SK-MEL-5 (cell line): ENCODE results near the gene NADK. TPM values are rescaled to one million over a fixed set of nuclear protein-coding genes. Genes with fewer than 3 reads are reported as not detected.
"Not testable (repeated sequence)": the region's sequence is repeated elsewhere in the genome, so short reads cannot be mapped to it uniquely, and the experiment has no call there.

Source experiments
- DNase-seq: peaks from one replicate; pipeline ENCODE4 v3.0.0-alpha.2; 2016; ENCODE audit warnings: low read depth, low spot score
- in situ Hi-C: cut with HindIII; loops from 2 replicates; pipeline ENCODE4 v1.10.0; 2016; ENCODE audit warnings: low sequenced_read_pairs, high pct_unique_total_duplicates, low pct_unique_long_range_greater_than_20kb
- total RNA-seq: library from RNA; depleted of rRNA; stranded (reverse); fragments of >200 nt; shearing (Covaris generic); gene quantifications from 2 replicates; pipeline ENCODE4 v1.2.3, GENCODE V29; 2014

Gene NADK
- total RNA-seq, 1 experiment from 2014 or later: 33.4 TPM

DNA sequence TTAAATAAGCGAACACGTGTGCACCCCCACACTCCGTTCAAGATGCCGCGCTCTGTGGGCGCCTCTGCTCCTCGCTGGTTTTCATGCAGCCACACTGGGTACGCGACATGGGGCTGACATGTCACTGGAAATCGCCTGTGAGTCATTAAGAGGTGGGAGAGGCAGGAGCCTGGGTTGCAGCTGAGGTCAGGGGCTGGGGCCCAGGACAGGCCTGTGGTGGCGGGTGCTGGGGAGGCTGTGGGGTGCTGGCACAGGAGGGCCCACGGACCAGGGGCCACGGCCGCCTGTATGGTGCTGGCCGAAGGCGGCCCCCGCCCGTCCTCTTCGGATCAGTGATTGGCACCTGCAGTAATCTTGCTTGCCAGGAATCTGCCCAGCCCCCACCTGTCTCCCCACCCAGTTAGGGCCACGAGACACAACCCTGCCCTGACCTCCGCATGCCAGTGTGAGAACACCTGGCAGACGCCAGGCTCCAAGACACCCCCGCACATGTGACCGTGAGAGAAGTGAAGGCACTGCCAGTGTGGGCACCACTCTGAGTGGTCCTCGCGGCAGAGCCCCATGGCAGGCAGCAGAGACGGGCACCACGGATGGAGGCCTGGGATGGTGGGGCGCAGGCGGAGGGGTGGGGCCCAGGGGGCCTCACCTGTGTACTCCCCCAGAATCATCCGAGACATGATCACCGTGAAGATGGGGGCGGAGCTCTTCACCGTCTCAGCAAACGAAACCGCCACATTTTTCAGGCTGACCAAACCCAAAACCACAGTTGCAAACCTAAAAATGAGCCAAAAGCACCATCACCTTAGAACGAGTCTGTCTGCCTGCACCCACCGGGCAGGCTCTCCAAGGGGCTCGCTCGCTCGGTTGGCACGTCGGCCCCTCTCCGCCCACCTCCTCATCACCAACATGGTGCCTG lies 40.3 kb downstream of the NADK start:
- in situ Hi-C loops, DNase-seq: not testable (repeated sequence)

DNA sequence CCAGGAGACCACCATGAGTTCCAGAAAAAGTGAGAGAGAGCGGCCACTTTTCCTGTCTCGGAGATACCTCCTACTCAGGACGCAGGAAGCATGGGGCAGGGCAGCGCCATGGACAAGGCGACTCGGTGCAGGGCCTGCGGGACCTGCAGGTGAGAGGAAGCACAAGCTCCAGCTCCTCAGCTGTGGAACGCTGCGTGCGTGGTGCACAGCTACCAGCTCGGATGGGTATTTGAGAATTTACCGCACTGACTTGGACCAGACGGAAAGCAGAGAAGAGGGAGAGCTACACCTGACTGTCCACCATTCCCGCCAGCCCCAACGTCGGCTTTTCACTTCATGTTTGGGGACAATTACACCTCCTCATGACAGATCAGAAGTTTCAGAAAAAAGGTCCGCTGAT lies 45.9 kb downstream of the NADK start:
- in situ Hi-C loops: no loop called here
- no peak for DNase-seq

DNA sequence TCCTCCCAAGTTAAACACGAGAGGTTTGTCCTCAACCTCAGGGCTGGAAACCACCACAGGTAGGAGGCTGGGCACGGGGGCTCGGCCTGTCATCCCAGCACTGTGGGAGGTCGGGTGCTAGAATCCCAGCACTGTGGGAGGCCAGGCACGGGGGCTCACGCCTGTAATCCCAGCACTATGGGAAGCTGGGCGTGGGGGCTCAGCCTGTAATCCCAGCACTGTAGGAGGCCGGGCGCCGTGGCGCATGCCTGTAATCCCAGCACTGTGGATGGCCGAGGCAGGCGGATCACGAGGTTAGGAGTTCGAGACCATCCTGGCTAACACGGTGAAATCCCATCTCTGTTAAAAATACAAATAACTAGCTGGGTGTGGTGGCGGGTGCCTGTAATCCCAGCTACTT lies 47.4 kb downstream of the NADK start:
- no peak for DNase-seq
- in situ Hi-C loops: no loop called here

DNA sequence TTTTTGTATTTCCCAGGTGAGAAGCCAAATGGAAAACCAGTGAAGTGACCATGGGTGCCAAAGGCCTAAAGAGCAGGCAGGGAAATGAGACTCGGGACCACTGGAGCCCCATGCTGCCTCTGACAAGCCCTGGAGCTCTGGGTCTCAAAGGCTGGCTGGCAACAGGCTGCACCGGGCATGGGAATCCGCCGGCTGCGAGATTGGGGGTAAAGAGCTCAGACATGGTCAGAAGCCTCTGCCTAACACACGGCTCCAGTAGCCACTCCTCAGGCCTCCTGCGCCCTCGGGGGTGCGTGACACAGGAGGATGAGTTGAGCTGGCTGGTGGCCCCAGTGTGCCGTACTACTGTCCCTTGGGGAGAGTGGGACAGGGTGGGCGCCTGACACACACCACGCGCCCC lies 48.0 kb downstream of the NADK start:
- DNase-seq, in situ Hi-C loops: not testable (repeated sequence)

DNA sequence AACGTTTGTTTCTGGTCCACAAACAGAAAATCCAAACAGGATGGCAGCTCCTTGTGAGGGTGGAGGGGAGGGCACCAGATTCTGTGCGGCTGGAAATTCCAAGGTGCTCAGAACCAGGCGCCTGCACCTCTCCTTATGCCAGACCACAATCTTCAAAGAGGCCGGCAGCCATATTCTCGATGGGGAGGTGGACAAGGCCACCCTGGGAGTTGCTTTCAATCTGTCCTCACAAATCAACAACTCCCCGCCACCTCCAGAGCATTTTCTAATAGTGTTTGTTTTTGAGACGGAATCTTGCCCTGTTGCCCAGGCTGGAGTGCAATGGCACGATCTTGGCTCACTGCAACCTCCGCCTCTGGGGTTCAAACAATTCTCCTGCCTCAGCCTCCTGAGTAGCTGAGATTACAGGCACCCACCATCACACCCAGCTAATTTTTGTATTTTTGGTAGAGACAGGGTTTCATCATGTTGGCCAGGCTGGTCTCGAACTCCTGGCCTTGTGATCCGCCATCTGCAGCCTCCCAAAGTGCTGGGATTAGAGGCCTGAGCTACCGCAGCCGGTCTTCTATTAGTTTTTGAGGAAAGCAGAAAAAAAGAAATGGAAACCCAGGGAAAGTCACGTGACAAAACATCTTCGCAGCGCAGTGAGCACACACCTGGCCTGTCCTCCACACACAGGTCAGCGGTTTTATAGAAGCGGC lies 49.0 kb downstream of the NADK start:
- DNase-seq, in situ Hi-C loops: not testable (repeated sequence)

DNA sequence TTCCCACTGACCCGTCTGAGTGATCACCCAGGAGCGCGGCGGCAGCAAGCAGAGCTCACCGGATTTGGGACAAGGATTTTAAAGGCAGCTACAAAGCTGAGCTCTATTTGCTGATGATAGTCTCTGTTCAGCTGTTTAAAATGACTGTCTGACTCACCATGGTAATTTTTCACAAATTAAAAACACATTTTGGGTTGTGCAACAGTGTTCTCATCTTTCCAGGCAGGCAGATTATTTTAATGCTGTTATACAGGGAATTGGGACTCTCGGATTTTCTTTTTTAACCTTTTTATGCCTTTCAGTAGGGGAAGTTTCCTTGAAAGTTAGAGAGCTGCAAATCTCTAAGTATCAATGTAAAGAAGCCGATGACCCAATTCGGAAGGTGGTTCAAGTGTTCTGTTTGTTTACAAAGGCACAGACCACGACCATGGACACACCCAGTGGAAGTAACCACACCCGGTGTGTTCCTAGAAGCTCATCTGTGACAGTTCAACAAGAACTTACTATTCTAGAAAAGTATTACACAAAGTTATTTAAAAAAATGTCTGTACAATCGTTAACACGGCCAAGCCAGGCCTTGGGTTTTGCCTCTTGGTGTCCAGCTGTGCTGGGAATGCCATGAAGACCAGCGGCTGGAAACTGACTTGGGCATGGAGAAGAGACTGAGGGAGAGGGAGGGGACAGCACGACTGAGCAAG lies 49.8 kb downstream of the NADK start:
- DNase-seq, in situ Hi-C loops: not testable (repeated sequence)

DNA sequence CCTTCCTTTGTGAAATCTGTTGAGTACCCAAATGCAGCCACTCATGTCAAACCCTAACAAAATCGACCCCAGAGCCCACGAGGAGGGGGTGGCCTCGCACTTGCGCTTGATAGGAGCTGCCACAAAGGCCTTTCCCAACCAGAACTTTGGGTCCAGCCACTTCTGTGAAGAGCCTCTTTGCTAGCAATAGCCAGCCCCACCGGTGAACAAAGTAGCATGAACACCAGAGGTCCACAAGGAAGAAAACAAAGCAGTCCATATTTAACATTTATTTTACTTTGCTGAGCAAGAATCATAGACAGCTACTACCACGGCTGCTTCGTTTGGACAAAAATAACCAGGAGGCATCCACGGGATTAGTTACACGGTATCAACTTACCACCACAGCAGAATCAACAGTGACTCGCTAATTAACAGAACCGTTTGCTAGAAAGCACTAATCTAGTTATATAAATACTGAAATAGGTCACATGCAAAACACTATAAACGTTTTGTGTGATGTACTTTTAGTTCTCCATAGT lies 51.1 kb downstream of the NADK start:
- DNase-seq, in situ Hi-C loops: not testable (repeated sequence)

DNA sequence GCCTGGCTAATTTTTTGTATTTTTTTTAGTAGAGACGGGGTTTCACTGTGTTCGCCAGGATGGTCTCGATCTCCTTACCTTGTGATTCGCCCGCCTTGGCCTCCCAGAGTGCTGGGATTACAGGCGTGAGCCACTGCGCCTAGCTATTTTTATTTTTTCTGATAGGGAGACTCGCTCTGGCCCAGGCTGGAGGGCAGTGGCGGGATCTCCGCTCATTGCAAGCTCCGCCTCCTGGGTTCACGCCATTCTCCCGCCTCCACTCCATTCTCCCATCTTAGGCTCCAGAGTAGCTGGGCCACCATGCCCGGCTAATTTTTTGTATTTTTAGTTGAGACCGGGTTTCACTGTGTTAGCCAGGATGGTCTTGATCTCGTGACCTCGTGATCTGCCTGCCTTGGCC lies 52.2 kb downstream of the NADK start:
- DNase-seq, in situ Hi-C loops: not testable (repeated sequence)

DNA sequence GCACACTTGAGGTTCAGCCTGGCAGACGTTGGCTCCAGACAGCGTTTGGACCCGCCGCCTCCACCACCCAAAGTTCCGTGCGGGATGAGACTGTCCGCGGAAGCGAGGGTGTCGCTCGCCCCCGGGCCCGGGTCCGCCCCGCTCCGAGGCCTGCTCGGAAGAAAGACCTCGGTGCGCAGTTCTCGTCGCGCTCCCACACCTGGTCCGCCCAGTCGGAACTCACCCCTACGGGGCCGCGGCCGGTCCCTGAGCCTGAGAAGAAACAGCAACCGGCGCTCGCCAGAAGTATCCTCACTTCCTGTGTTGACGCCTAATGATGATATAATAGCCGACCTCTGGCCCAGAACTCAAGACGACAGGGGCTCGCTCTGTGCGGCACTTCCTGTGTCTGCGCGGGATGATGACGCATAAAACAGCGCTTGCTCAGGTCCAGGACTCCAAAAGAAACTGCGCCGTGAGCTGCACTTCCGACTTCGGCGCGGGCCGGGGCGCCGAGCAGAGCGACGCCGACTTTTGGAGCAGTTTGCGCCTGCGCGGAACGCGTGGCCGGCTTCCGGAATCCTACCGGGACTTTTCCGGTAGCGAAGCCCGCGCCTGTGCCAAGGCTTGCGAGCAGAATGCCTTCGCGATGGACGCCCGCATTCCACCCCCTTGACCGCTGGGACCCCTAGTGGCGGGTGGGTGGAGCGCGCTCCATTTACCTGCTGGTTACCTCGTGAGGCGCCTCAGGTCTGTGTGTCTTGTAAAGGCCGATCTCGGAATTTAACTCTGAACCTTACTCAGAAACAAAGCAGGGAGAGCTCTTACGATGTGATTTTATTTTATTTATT lies 54.0 kb downstream of the NADK start, which contains the start of gene CDK11A:
CDK11A (minus strand) TSS at position 323 of the 830 bp plus-strand sequence. CDS start 1,539 bp downstream, outside the sequence.
- in situ Hi-C loops: not testable (repeated sequence)
- DNase-seq: peak; percentile 100

DNA sequence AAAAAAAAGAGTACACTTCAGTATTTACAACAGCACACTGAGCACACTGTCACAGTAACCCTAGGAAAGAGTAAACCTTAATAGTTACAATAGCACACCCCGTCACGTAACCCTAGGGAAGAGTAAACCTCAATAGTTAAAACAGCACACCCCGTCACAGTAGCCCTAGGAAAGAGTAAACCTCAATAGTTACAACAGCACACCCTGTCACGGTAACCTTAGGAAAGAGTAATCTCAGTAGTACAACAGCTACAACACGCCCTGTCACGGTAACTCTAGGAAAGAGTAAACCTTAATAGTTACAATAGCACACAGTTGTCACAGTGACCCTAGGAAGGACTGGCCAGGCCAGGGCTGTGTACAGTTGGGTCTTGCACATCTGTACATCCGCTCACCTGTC lies 57.1 kb downstream of the NADK start:
- no peak for DNase-seq

DNA sequence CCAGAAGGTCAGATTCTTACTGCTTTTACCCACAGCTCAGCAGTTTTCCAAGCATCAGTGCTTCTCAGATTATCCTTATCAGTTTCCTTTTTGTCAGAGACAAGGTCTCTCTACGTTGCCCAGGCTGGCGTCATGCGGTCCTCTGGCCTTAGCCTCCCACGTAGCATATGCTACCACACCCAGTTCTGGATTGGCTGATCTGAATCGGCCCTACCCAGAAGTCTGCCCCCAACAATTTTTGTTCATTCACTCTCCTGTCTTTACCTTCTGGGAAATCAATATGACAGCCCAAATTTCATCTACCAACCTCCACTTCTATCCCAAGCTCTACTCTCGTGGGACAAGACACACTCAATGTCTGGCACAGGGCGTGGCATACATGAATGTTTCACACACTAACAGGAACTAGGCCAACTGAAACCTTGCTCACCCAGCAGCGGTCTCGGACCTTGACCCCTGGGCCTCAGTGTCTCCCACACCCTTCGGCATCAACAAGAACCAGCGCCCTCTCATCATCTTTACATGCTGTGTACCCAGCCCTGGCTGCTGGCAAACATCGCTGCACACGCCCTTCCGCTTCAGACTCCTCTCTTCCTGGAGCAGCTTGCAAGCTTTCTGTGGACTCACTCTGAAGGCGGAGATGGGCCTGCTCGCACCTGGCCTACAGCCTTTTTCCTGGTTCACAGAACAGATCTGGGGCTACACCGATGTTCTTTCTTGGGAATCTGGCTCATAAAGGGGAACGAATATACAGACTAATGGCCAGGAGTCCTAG lies 63.0 kb downstream of the NADK start:
- DNase-seq, in situ Hi-C loops: not testable (repeated sequence)

More for the DNA sequence above, 57.1 kb downstream of the NADK start:
- in situ Hi-C loops: no loop called here

DNA sequence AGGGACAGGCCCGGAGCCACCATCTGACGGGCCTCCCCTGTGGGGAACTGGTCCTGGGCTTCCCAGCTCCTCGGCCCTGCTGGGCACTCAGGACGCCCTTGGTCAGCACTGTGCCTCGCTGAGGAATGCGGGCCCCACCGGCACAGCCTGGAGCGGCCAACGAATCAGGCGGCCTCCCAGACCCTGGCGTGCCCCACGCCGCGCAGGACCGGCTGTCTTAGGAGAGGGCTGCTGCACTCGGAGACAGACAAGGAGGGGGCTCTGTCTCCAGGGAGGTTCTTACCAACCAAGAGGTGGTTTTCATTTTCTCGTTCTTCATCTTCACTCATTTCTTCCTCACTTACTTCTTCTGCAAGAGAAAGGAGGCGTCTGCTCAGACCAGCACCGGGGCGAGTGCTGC lies 70.4 kb downstream of the NADK start:
- DNase-seq, in situ Hi-C loops: not testable (repeated sequence)

DNA sequence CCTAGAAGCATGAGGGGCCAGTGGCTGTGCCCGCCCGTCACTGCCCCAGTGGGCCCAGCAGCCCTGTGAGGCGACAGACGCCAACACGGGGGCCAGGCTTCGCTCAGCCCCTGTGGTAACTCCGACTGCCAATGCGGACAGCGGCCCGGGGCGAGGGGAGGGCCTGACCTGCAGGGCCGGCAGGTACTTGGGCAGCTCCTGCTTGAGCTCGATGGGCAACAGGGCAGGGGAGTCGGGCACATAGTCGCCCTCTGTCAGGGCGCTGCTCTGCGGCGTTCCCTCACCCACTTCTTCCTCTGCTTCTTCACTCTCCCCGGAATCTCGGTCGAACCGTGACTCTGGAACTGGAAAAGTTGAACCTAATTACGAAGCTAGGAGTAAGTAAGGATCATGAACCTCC lies 71.0 kb downstream of the NADK start:
- in situ Hi-C loops, DNase-seq: not testable (repeated sequence)

DNA sequence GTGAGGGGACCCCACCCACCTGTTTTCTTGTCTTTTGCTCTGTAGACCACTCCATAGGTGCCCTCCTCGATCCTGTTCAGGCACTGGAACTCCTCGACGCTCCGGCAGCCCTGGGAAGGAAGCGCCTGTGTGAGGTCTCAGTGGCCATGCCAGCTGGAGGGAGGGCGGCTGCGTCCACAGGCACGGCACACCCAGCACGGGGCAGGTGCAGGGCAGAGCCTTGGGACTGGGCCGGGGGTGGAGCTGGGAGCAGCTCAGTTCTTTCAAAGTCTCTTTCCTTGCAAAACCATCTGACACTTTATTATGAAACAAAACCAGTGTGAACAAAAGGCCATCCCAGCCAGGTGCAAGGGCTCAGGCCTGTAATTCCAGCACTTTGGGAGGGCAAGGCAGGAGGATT lies 72.6 kb downstream of the NADK start:
- in situ Hi-C loops, DNase-seq: not testable (repeated sequence)

DNA sequence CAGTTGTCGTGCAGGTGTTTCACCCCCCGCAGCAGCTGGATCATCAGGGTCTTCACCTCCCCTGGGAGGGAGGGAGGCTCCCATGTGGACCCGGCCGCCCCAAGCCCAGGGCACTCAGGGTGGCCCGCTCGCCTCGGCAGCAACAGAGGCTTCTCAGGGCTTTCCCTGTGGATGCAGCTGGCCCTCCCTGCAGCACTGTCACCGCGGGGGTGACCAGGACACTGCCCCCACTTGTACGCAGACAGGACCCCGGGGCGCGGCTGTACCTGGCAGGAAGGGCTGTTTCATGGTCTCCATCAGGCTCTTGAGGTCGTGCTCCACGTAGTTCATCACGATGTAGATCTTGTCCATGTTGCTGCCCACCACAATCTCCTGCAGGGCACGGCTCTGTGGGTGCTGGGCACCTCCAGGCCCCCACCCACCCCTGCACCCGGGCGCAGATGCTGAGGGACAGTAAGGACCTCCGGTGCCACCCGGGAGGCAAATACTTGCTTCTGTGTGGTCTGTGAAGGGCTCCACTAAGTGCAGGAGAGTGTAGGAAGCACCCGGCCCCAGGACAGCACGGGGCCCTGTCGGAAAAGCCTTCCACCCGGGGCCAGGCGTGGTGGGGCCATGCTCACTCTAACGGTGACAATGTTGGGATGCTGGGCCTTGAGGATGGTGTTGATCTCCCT lies 73.8 kb downstream of the NADK start:
- DNase-seq, in situ Hi-C loops: not testable (repeated sequence)

DNA sequence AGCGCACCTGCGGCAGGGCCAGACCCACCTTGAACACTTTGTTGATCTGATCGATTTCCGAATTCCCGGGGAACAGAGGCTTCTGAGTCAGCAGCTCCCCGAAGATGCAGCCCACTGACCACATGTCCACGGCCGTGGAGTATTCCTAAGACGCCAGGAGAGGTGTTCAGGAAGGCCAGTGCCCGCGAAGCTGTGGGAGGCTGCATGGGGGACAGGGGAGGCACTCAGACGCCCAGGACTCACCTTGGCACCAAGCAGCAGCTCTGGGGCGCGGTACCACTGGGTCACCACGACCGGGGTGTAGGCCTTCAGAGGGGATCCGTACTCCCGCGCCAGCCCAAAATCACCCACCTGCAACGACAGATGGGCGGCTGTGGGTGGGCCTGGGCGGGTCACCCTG lies 74.5 kb downstream of the NADK start:
- in situ Hi-C loops: no loop called here
- no peak for DNase-seq
